Stimulated activated naive CD8-positive, alpha-beta T cell treated with anti-CD3 and anti-CD28 coated beads, Interleukin-15, Interleukin-2, amounts not matched to agents 100 ng/mL and 50 ng/mL, for 24 hours (primary cell): ENCODE results near the gene VPS26B.
"Not testable (repeated sequence)": the region's sequence is repeated elsewhere in the genome, so short reads cannot be mapped to it uniquely, and the experiment has no call there.

Experiments
- H3K27ac Mint-ChIP-seq: one replicate; pipeline ENCODE4 v1.8.0; 2021; ENCODE audit warnings: mild to moderate bottlenecking, mixed read lengths
- H3K27me3 Mint-ChIP-seq: one replicate; pipeline ENCODE4 v1.8.0; 2021; ENCODE audit warnings: mixed read lengths
- H3K36me3 Mint-ChIP-seq: one replicate; pipeline ENCODE4 v1.8.0; 2021; ENCODE audit warnings: low read depth, mixed read lengths
- H3K4me1 Mint-ChIP-seq: one replicate; pipeline ENCODE4 v1.8.0; 2021; ENCODE audit warnings: low read depth, mixed read lengths
- H3K4me3 Mint-ChIP-seq: one replicate; pipeline ENCODE4 v1.8.0; 2021; ENCODE audit warnings: mild to moderate bottlenecking, mixed read lengths
- H3K9me3 Mint-ChIP-seq: one replicate; pipeline ENCODE4 v1.8.0; 2021; ENCODE audit warnings: mixed read lengths

The VPS26B gene

GRCh38 chr11:134276396-134277182 is 52.1 kb downstream of the VPS26B start:
- H3K4me1 Mint-ChIP-seq = peaks cover 37% of the 10 kb centered on the region
- H3K4me3 Mint-ChIP-seq = peak overlapping the region; percentile 90
- H3K27me3 Mint-ChIP-seq = peaks cover 31% of the 10 kb centered on the region
- H3K36me3 Mint-ChIP-seq = peaks cover 7% of the 10 kb centered on the region
- no peaks in the 10 kb centered on the region for H3K9me3 Mint-ChIP-seq
- H3K27ac Mint-ChIP-seq = peak overlapping the region; percentile 92

DNA sequence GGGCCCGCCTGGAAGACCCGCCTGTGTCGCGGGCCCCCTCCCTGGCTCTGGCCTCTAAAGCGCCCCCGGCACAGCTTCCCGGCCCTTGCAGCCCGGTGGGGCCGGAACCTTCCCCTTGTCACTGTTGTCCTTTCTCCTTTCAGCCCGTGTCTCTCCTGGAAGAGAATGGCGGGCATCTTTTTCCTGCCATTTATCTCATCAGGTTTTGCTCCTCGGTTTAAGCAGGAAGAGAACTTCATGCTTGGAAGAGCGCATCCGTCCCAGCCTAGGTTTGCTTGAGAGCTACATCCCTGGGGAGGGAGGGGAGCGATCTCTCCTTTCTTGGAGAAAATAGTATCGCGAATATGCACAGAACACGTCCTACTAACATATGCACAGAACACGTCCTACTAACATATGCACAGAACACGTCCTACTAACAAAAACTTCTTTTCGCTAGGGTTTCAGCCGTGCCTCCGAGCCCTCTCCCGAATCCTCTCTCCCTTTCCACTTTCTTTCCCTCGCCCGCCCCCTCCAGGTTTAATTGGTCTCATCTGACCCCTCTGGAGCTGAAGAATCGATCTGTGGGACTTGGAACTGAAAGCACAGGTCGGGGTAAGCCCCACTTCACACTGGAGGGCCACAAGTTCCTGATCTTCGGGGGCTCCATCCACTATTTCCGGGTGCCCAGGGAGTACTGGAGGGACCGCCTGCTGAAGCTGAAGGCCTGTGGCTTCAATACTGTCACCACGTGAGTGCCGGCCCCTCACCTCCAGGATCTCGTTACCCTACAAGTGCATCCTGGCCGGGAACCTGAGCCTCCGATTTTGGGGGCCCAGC is 52.9 kb downstream of the VPS26B start:
- peaks cover 31% of the 10 kb centered on the region for H3K27me3 Mint-ChIP-seq
- H3K9me3 Mint-ChIP-seq = no peaks in the 10 kb centered on the region
- peak overlapping the region; percentile 84 for H3K4me3 Mint-ChIP-seq
- peak overlapping the region; percentile 58 for H3K27ac Mint-ChIP-seq
- peaks cover 7% of the 10 kb centered on the region for H3K36me3 Mint-ChIP-seq
- peaks cover 37% of the 10 kb centered on the region for H3K4me1 Mint-ChIP-seq

DNA sequence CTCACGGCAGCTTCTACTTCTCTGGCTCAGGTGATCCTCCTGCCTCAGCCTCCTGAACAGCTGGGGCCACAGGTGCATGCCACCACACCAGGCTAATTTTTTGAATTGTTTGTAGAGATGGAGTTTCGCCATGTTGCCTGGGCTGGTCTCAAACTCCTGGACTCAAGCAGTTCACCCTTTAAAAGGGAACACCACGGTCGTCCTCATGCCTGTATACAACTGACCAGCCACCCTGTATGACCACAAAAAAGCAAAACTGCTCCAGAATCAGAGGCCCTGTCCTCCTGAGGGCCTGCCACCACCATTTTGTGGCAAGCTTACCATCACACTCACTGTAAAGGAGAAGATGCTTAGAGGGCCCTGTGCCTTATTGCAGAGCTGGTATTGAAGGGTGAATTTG is 53.9 kb downstream of the VPS26B start:
- H3K9me3 Mint-ChIP-seq = no peaks in the 10 kb centered on the region
- peaks cover 30% of the 10 kb centered on the region for H3K4me1 Mint-ChIP-seq
- H3K27ac Mint-ChIP-seq = no peak overlapping the region
- H3K27me3 Mint-ChIP-seq = peaks cover 31% of the 10 kb centered on the region
- no peak overlapping the region for H3K4me3 Mint-ChIP-seq
- H3K36me3 Mint-ChIP-seq = peaks cover 7% of the 10 kb centered on the region

GRCh38 chr11:134281635-134282034 is 57.2 kb downstream of the VPS26B start:
- peaks cover 21% of the 10 kb centered on the region for H3K27me3 Mint-ChIP-seq
- H3K9me3 Mint-ChIP-seq, H3K4me3 Mint-ChIP-seq, H3K27ac Mint-ChIP-seq, H3K4me1 Mint-ChIP-seq, H3K36me3 Mint-ChIP-seq: not testable (repeated sequence)

- Mint-ChIP-seq H3K27ac (no peak overlapping the region), H3K27me3 (peaks cover 18% of the 10 kb centered on the region), H3K4me1 (peaks cover 4% of the 10 kb centered on the region), H3K4me3 (no peak overlapping the region), H3K36me3 (peaks cover 7% of the 10 kb centered on the region), H3K9me3 (no peaks in the 10 kb centered on the region)
Observed at GRCh38 chr11:134282121-134283045, 57.9 kb downstream of the VPS26B start.

DNA sequence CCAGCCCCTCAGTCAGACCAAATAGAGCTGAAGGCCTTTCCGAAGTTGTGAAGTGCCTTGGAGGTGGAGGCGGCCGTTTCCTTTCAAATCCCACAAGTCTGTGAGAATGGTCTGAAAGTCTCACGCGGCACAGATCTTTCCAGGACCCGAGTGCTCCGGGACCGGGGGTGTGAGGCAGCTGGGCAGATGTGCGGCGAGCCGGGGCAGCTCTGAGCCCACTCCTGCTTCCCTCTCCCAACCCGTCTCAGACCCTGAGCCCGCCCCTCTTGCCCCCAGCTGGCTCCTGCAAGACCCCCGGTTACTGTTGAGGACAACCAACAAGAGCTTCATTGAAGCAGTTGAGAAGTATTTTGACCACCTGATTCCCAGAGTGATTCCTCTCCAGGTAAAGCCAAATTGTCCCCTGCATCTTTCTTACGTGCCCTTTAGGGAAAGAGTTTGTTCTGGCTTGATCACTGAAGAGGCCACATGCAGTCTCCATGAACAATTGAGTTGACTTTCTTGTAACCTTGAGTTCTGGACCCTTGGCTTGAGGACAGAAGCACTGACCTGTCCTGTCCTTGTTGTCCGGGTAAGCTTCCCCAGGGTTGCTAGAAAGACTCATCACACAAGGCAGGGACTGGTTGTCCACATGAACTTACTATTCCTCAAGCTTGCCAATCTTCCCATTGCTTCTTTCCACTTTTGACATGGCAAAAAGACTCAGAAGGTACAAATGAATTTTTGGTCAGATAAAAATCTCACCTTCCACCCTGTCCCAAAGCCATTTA is 59.2 kb downstream of the VPS26B start:
- Mint-ChIP-seq H3K27me3 (peaks cover 12% of the 10 kb centered on the region), H3K36me3 (peaks cover 4% of the 10 kb centered on the region), H3K9me3 (no peaks in the 10 kb centered on the region), H3K4me1 (peaks cover 4% of the 10 kb centered on the region), H3K4me3 (no peak overlapping the region), H3K27ac (no peak overlapping the region)

DNA sequence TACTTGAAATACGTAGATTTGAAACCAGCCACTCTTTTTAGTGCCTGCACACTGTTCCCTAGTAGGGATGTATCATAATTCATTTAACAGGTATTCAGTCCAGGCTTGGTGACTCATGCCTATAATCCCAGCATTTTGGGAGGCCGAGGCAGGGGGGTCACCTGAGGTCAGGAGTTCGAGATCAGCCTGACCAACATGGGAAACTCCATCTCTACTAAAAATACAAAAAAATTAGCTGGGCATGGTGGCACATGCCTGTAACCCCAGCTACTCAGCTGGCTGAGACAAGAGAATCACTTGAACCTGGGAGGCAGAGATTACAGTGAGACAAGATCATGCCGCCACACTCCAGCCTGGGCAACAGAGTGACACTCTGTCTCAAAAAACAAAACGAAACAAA is 59.9 kb downstream of the VPS26B start:
- not testable (repeated sequence) for H3K9me3 Mint-ChIP-seq, H3K36me3 Mint-ChIP-seq, H3K27me3 Mint-ChIP-seq, H3K4me3 Mint-ChIP-seq, H3K27ac Mint-ChIP-seq, H3K4me1 Mint-ChIP-seq

DNA sequence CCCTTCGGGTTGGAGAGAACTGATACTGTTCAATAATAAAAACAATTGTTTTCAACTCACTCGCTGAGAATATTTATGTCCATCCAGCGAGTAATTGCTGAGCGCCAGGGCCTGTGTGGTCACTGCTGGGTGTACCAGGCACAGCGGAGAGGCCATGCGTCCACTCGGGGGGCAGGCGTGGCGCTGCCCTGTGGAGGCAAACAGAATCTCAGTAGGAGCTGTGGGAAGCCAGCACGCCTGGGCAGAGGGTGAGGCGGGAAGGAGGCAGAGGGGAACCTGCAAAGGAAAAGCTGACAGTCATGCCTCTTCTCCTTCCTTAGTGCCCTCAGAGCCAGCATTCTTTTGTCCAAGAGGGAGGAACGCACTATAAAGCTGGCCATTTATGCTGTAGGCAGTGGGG is 63.1 kb downstream of the VPS26B start:
- Mint-ChIP-seq H3K36me3 (no peaks in the 10 kb centered on the region), H3K4me1 (no peaks in the 10 kb centered on the region), H3K27me3 (no peaks in the 10 kb centered on the region), H3K4me3 (no peak overlapping the region), H3K9me3 (no peaks in the 10 kb centered on the region), H3K27ac (no peak overlapping the region)

DNA sequence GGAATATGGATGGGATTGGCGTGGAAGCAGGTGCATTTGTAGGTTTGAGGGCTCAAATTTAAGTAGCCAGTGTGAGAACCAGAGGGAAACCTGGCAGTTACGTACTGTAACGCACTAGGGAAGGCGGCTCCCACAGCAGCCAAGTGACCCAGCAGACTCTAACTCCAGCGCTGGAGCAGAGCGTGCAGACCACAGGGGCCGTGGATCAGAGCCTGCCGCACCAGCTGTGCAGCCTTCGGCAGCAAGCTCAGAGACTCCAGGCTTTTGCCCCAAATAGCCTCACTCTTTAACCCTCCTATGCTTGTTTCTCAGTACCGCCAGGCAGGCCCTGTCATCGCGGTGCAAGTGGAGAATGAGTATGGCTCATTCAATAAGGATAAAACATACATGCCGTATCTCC is 64.0 kb downstream of the VPS26B start:
- Mint-ChIP-seq H3K4me1 (no peaks in the 10 kb centered on the region), H3K9me3 (no peaks in the 10 kb centered on the region), H3K27me3 (no peaks in the 10 kb centered on the region), H3K27ac (no peak overlapping the region), H3K4me3 (no peak overlapping the region), H3K36me3 (no peaks in the 10 kb centered on the region)

- Mint-ChIP-seq H3K36me3 (no peaks in the 10 kb centered on the region), H3K4me1 (no peaks in the 10 kb centered on the region), H3K27ac (no peak overlapping the region), H3K27me3 (no peaks in the 10 kb centered on the region), H3K4me3 (no peak overlapping the region), H3K9me3 (no peaks in the 10 kb centered on the region)
Observed at GRCh38 chr11:134289167-134289566, 64.7 kb downstream of the VPS26B start.

DNA sequence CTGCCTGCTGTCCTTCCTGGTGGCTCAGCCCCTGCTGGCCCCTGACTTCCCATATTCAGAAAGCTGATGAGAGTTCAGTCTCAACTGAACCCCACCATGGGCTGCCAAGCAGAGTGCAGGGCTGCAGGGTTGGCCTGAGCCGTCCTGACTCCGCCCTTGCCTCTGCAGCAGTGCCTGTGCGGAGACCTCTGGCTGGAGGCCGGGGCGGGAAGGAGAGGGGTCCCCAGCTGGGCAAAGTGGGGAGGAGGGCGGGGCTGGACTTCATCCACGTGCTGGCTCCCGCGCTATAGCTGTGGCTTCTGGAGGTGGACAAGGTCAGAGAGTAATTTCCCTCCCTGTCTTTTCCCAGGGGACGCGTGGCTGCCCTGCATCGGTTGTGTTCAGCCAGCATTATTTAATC is 65.3 kb downstream of the VPS26B start:
- no peaks in the 10 kb centered on the region for H3K4me1 Mint-ChIP-seq
- no peaks in the 10 kb centered on the region for H3K9me3 Mint-ChIP-seq
- H3K27ac Mint-ChIP-seq = no peak overlapping the region
- no peaks in the 10 kb centered on the region for H3K36me3 Mint-ChIP-seq
- H3K4me3 Mint-ChIP-seq = no peak overlapping the region
- no peaks in the 10 kb centered on the region for H3K27me3 Mint-ChIP-seq

- Mint-ChIP-seq H3K27ac (peak overlapping the region; percentile 6), H3K4me1 (no peaks in the 10 kb centered on the region), H3K4me3 (no peak overlapping the region), H3K9me3 (no peaks in the 10 kb centered on the region), H3K27me3 (no peaks in the 10 kb centered on the region), H3K36me3 (no peaks in the 10 kb centered on the region)
Observed at GRCh38 chr11:134290646-134291045, 66.2 kb downstream of the VPS26B start.

DNA sequence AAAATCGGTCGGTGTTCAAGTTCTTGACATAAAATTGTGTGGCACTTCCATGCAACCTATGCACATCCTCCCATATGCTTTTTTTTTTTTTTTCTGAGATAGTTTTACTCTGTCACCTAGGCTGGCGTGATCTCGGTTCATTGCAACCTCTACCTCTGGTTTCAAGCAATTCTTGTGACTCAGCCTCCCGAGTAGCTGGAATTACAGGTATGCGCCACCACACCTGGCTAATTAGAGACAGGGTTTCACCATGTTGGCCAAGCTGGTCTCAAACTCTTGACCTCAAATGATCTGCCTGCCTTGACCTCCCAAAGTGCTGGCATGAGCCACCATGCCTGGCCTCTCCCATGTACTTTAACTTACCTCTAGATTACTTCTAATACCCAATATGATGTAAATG is 66.7 kb downstream of the VPS26B start:
- H3K27ac Mint-ChIP-seq = no peak overlapping the region
- H3K4me3 Mint-ChIP-seq = no peak overlapping the region
- no peaks in the 10 kb centered on the region for H3K4me1 Mint-ChIP-seq
- no peaks in the 10 kb centered on the region for H3K36me3 Mint-ChIP-seq
- no peaks in the 10 kb centered on the region for H3K27me3 Mint-ChIP-seq
- no peaks in the 10 kb centered on the region for H3K9me3 Mint-ChIP-seq

- Mint-ChIP-seq H3K27ac (no peak overlapping the region), H3K9me3 (no peaks in the 10 kb centered on the region), H3K4me1 (no peaks in the 10 kb centered on the region), H3K36me3 (no peaks in the 10 kb centered on the region), H3K27me3 (no peaks in the 10 kb centered on the region), H3K4me3 (no peak overlapping the region)
Observed at GRCh38 chr11:134292661-134293060, 68.2 kb downstream of the VPS26B start.
